GM23248 (cell line): ENCODE measurements around the gene ACSS3.

Experiments
- EZH2 ChIP-seq: fragments of 200-600 bp; sonication (generic); IDR thresholded peaks from 2 replicates; pipeline ENCODE4 v1.6.1; 2018; ENCODE audit warnings: antibody characterized with exemption, mild to moderate bottlenecking; ENCODE audit not compliant: insufficient read depth, poor library complexity, severe bottlenecking
- EZH2phosphoT487 ChIP-seq: fragments of 200-600 bp; sonication (generic); IDR thresholded peaks from 2 replicates; pipeline ENCODE4 v1.6.1; 2018; ENCODE audit warnings: antibody characterized with exemption, moderate library complexity, mild to moderate bottlenecking, low read depth; ENCODE audit not compliant: insufficient read depth

- TF ChIP-seq EZH2 (no peak), EZH2phosphoT487 (no peak)
Measured at GRCh38 chr12:81147292-81147919, 69.5 kb downstream of the ACSS3 start.
